AG09319 (cell line): ENCODE results near the gene HOXD12.
A peak's percentile ranks its signal among the peaks of the same experiment; 100 is the strongest.

Experiments
- DNase-seq: peaks from one replicate; pipeline ENCODE4 v3.0.0-alpha.2; 2010; ENCODE audit warnings: low read depth; ENCODE audit errors: extremely low read depth
- CTCF ChIP-seq: IDR thresholded peaks from 2 replicates; pipeline ENCODE4 v1.5.1; 2011; ENCODE audit warnings: low read depth, mild to moderate bottlenecking, inconsistent platforms, low read length, moderate library complexity

The HOXD12 gene

GRCh38 chr2:176085861-176086771 is 13.5 kb upstream of the HOXD12 start:
- TF ChIP-seq CTCF, result peak; percentile 63
- no peak for DNase-seq

- DNase-seq, result no peak
- TF ChIP-seq CTCF, result no peak
Observed at GRCh38 chr2:176087330-176088047, 12.1 kb upstream of the HOXD12 start.

GRCh38 chr2:176088048-176088936 is 11.3 kb upstream of the HOXD12 start:
- DNase-seq, result no peak
- TF ChIP-seq CTCF, result peak; percentile 96

DNA sequence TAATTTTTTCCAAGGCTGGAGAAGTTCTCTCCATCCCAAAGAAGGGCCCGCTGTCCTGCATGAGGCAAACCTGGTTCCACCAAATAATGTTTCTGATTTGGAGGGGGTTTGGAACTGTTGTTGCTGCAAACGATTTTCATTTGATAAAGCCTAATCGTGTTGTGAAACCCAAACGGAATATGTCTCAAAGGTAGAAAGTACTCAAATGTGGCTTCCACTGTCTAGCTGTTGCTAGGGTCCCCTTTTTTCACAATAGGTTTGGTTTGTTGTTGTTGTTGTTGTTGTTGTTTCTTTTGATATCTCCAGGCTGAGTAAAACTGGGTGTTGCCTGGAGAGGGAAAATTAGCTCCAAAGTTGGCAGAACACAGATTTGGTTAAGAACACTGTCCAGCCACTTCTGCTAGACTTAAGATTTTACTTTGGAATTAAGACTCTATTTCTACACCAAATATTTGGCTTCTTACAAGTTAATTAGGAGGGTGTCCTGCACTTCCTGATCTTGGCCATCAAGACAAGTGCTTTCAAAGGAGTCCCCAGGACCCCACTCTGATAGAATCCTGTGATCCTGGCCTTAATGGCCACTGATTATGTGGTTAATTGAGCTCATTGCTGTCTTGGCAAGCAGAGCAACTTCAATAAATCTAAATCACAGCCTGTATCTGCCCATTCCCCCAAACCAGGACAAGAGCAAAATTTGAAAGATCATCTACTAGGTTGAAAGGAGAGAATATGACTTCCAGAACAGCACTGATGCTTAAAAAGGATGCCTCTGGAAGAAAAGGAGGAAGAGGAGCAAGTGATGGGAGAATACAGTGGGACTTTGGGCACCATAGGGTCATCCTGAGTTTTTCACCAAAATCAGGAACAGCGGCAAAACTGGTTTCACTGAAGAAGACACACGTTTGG is 10.4 kb upstream of the HOXD12 start:
- no peak for DNase-seq
- TF ChIP-seq CTCF, result no peak

- no peak for DNase-seq
- no peak for TF ChIP-seq CTCF
Observed at GRCh38 chr2:176089843-176090395, 9.7 kb upstream of the HOXD12 start.

DNA sequence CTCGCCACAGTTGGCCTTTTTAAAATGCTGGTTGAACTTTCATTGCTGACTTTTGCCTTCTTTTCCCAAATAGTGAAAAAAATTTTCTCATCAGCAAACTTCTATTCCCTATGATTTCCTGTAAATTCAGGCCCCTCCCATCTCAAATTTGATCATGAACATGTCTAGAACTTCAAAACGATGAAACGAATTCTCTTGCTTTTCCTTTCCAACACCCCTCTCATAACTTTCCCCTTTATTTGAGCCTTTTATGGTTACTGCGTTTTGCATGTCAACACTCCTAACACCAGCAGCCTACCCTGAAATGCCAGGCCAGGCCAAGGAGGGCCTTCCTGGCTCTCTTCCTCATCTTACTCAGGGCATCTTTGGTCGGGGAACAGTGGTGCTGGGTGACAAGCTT is 8.7 kb upstream of the HOXD12 start:
- no peak for DNase-seq
- TF ChIP-seq CTCF, result no peak
